ENCODE data around the gene RAB34. TPM values are rescaled to one million over a fixed set of nuclear protein-coding genes. Genes with fewer than 3 reads are reported as not detected.

Gene RAB34
- total RNA-seq, 1 donor: 186 TPM

GRCh38 chr17:28746611-28747050, 29.0 kb upstream of the RAB34 start:
- H3K9me3 ChIP-seq (ENCODE audit: low read depth, low read length): no peaks in the 10 kb centered on the region
- peak; percentile 77 for DNase-seq (ENCODE audit: insufficient read length, low spot score, missing footprints)
- no peak overlapping the region for H2AFZ ChIP-seq (ENCODE audit: low read length)
- peaks cover 49% of the 10 kb centered on the region for H4K20me1 ChIP-seq (ENCODE audit: insufficient read depth, low read length)
- H3K4me2 ChIP-seq (ENCODE audit: insufficient read depth, low read length): peak overlapping the region; percentile 82
- H3K4me1 ChIP-seq (ENCODE audit: insufficient read depth, low read length): peaks cover 28% of the 10 kb centered on the region
- peaks cover 63% of the 10 kb centered on the region for H3K79me2 ChIP-seq (ENCODE audit: insufficient read depth, low read length)
- TF ChIP-seq CTCF (IDR thresholded peaks at IDR 0.05; ENCODE audit: extremely low read depth, low read depth, low read length): no peak
- peaks cover 47% of the 10 kb centered on the region for H3K36me3 ChIP-seq (ENCODE audit: insufficient read depth, low read length)
- no peaks in the 10 kb centered on the region for H3K27me3 ChIP-seq (ENCODE audit: insufficient read depth, low read length)
- no peak overlapping the region for H3K4me3 ChIP-seq (ENCODE audit: insufficient read depth, low read length)
- H3K27ac ChIP-seq (ENCODE audit: low read depth, low read length): peak overlapping the region; percentile 22

- peak overlapping the region; percentile 82 for H3K4me2 ChIP-seq (ENCODE audit: insufficient read depth, low read length)
- H3K9me3 ChIP-seq (ENCODE audit: low read depth, low read length): no peaks in the 10 kb centered on the region
- DNase-seq (ENCODE audit: insufficient read length, low spot score, missing footprints): peak; percentile 43
- H3K79me2 ChIP-seq (ENCODE audit: insufficient read depth, low read length): peaks cover 60% of the 10 kb centered on the region
- H4K20me1 ChIP-seq (ENCODE audit: insufficient read depth, low read length): peaks cover 47% of the 10 kb centered on the region
- no peak for TF ChIP-seq CTCF (IDR thresholded peaks at IDR 0.05; ENCODE audit: extremely low read depth, low read depth, low read length)
- peak overlapping the region; percentile 94 for H3K27ac ChIP-seq (ENCODE audit: low read depth, low read length)
- no peak overlapping the region for H2AFZ ChIP-seq (ENCODE audit: low read length)
- peak overlapping the region; percentile 80 for H3K4me3 ChIP-seq (ENCODE audit: insufficient read depth, low read length)
- H3K27me3 ChIP-seq (ENCODE audit: insufficient read depth, low read length): no peaks in the 10 kb centered on the region
- peaks cover 28% of the 10 kb centered on the region for H3K4me1 ChIP-seq (ENCODE audit: insufficient read depth, low read length)
- peaks cover 40% of the 10 kb centered on the region for H3K36me3 ChIP-seq (ENCODE audit: insufficient read depth, low read length)
Observed at GRCh38 chr17:28745786-28746411, 28.2 kb upstream of the RAB34 start.

GRCh38 chr17:28744972-28745785, 27.5 kb upstream of the RAB34 start:
- Histone ChIP-seq H3K4me2 (ENCODE audit: insufficient read depth, low read length) (peak overlapping the region; percentile 82), H3K27ac (ENCODE audit: low read depth, low read length) (peak overlapping the region; percentile 94), H4K20me1 (ENCODE audit: insufficient read depth, low read length) (peaks cover 41% of the 10 kb centered on the region), H3K79me2 (ENCODE audit: insufficient read depth, low read length) (peaks cover 54% of the 10 kb centered on the region), H3K27me3 (ENCODE audit: insufficient read depth, low read length) (no peaks in the 10 kb centered on the region), H3K4me3 (ENCODE audit: insufficient read depth, low read length) (peak overlapping the region; percentile 80), H3K9me3 (ENCODE audit: low read depth, low read length) (no peaks in the 10 kb centered on the region), H3K4me1 (ENCODE audit: insufficient read depth, low read length) (peaks cover 28% of the 10 kb centered on the region), H2AFZ (ENCODE audit: low read length) (no peak overlapping the region), H3K36me3 (ENCODE audit: insufficient read depth, low read length) (peaks cover 32% of the 10 kb centered on the region)
- no peak for TF ChIP-seq CTCF (IDR thresholded peaks at IDR 0.05; ENCODE audit: extremely low read depth, low read depth, low read length)
- DNase-seq (ENCODE audit: insufficient read length, low spot score, missing footprints): peak; percentile 92

Data from osteoblast (primary cell).